BLaER1 treated with 17β-estradiol and CSF1 and Interleukin-3, amounts not matched to agents 10 nM and 100 nM (cell line): ENCODE data around the gene CYFIP2.

Experiments
- H3K27ac ChIP-seq, 11 experiments: shearing (Covaris generic); formaldehyde crosslinking; 2 replicates each; pipeline ENCODE4 v1.8.1; 2022
- H3K27me3 ChIP-seq, 11 experiments: shearing (Covaris generic); formaldehyde crosslinking; 2 replicates each; pipeline ENCODE4 v1.8.1; 2022
- H3K36me3 ChIP-seq, 11 experiments: shearing (Covaris generic); formaldehyde crosslinking; 2 replicates each; pipeline ENCODE4 v1.8.1; 2022
- H3K4me1 ChIP-seq, 10 experiments: shearing (Covaris generic); formaldehyde crosslinking; 2 replicates each; pipeline ENCODE4 v1.8.1; 2022
- H3K4me2 ChIP-seq, 11 experiments: shearing (Covaris generic); formaldehyde crosslinking; 2 replicates each; pipeline ENCODE4 v1.8.1; 2022
- H3K4me3 ChIP-seq, 10 experiments: shearing (Covaris generic); formaldehyde crosslinking; 2 replicates each; pipeline ENCODE4 v1.8.1; 2022
- H3K9ac ChIP-seq, 11 experiments: shearing (Covaris generic); formaldehyde crosslinking; 2 replicates each; pipeline ENCODE4 v1.8.1; 2022
- H3K9me3 ChIP-seq, 11 experiments: shearing (Covaris generic); formaldehyde crosslinking; replicated peaks in 1 of 11; 2 replicates each; pipeline ENCODE4 v1.8.1; 2022
- H4K20me1 ChIP-seq, 11 experiments: shearing (Covaris generic); formaldehyde crosslinking; 2 replicates each; pipeline ENCODE4 v1.8.1; 2022
- Cebpa-rat ChIP-seq, 11 experiments: shearing (Covaris generic); IDR thresholded peaks; 2 replicates each; pipeline ENCODE4 v1.8.1; 2022

The CYFIP2 gene

GRCh38 chr5:157345485-157345884 is 79.6 kb downstream of the CYFIP2 start:
- no peak overlapping the region for H3K4me2 ChIP-seq
- no peaks in the 10 kb centered on the region for H3K27me3 ChIP-seq
- no peaks in the 10 kb centered on the region for H3K9me3 ChIP-seq
- no peak overlapping the region for H3K4me3 ChIP-seq
- peaks cover 17 to 99% (median 74%) of the 10 kb centered on the region in 11 experiments; a peak in 21 of 22 replicates for H3K36me3 ChIP-seq
- H3K9ac ChIP-seq, result no peak overlapping the region
- H3K4me1 ChIP-seq, result peaks cover 11 to 24% (median 16%) of the 10 kb centered on the region in 10 experiments
- TF ChIP-seq Cebpa-rat (IDR thresholded peaks at IDR 0.05), result no peak
- H3K27ac ChIP-seq, result no peak overlapping the region
- no peaks in the 10 kb centered on the region; a peak in 1 of 22 replicates for H4K20me1 ChIP-seq

DNA sequence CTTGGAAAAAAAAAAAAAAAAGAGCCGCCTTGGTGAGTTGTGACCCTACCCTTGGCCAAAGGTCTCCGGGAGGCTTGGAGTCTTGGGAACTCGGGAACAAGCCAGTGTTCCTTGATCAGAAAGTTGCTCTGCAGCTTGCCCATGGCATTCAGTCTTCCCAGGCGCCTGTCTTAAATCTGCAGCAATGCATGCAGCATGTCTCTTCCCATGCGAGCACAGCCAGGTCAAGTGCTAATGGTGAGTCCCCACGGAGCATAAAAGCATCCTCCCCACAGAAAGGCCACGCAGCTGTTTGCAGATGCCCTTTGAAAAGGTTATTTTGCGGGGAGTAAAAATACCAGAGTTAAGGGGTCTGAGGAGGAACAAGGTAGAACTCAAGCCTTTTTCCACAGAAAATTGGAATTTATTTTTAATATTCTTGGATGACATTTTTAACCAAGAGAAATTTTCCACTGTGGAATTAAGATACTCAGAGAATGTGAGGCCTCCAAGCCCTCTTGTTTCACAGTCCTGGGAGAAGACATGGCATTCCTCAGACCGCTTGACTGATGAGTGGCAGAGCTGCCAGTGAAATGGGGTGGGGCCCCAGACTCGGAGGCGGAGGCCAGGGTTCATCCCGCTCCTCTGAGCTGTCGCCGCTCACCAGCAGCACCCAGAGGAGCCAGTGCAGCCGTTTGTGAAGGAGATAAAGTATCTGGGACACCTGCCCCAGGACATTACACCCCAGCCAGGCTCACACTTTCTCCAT is 81.6 kb downstream of the CYFIP2 start:
- Histone ChIP-seq H4K20me1 (no peaks in the 10 kb centered on the region; a peak in 2 of 22 replicates), H3K36me3 (peaks cover 27 to 99% (median 74%) of the 10 kb centered on the region in 11 experiments), H3K9me3 (no peaks in the 10 kb centered on the region), H3K4me3 (no peak overlapping the region), H3K27me3 (no peaks in the 10 kb centered on the region), H3K4me2 (no peak overlapping the region), H3K27ac (no peak overlapping the region), H3K9ac (no peak overlapping the region), H3K4me1 (peaks cover 11 to 20% (median 16%) of the 10 kb centered on the region in 10 experiments)
- TF ChIP-seq Cebpa-rat (IDR thresholded peaks at IDR 0.05), result no peak

DNA sequence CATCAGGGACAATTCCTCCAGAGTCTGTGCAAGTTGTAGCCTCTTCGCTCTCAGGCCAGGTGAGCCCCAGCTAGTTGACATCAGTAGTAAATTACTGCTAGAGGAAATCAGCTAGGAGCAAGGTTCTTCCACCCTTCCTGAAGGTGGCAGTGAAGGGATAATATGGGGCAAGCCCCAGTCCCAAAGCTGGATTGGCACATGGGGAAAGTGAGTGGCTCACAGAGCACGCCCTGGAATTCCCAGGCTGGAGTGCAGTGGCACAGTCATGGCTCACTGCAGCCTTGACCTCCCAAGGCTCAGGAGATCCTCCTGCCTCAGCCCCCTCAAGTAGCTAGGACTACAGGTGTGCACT is 82.1 kb downstream of the CYFIP2 start:
- peaks cover 21 to 99% (median 74%) of the 10 kb centered on the region in 11 experiments for H3K36me3 ChIP-seq
- H3K4me2 ChIP-seq, result no peak overlapping the region

DNA sequence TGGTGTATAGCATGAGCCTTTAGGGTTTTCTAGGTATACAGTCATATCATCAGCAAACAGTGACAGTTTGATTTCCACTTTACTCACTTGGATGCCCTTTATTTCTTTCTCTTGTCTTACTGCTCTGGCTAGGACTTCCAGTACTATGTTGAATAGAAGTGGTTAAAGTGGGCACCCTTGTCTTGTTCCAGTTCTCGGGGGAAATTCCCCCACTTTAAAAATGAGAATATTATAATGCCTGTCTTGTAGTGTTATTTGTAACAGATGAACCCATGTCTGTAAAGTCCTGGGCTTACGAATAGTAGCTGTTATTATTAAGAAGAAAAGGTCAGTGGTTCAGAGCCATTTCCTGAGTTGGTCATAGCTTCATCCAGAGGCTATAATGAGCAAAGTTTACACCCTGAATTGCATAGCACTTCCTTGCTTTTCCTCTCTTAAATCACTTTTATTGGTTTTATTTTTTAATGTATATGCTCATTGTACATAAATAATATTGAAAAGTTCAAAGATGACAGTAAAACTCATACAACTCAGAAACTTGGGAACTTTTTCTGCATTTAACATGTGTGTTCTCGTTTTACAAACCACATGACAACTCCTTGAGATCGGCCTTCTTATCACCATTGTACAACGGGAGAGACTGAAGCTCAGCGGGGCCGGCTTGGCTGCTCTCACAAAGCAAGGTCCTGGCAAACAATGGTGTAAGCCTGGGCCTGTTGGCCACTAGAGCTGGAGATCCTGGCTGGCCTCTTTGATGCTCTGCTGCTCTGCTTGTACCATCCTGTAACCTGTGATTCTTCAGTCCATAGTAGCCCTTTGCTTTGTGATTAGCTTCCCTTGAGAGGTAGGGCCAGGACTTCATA is 85.2 kb downstream of the CYFIP2 start:
- no peak for TF ChIP-seq Cebpa-rat (IDR thresholded peaks at IDR 0.05)
- no peak overlapping the region for H3K27ac ChIP-seq
- peaks cover 10 to 97% (median 72%) of the 10 kb centered on the region in 11 experiments for H3K36me3 ChIP-seq
- H3K9ac ChIP-seq, result no peak overlapping the region
- H3K4me3 ChIP-seq, result no peak overlapping the region
- no peak overlapping the region for H3K4me2 ChIP-seq
- no peaks in the 10 kb centered on the region for H3K27me3 ChIP-seq
- no peaks in the 10 kb centered on the region for H3K9me3 ChIP-seq
- H4K20me1 ChIP-seq, result no peaks in the 10 kb centered on the region; a peak in 1 of 22 replicates
- no peaks in the 10 kb centered on the region for H3K4me1 ChIP-seq

More for the DNA sequence above, 82.1 kb downstream of the CYFIP2 start:
- Histone ChIP-seq H4K20me1 (no peaks in the 10 kb centered on the region; a peak in 2 of 22 replicates), H3K9ac (no peak overlapping the region), H3K4me1 (peaks cover 10 to 17% (median 12%) of the 10 kb centered on the region in 10 experiments), H3K27ac (no peak overlapping the region), H3K9me3 (no peaks in the 10 kb centered on the region), H3K27me3 (no peaks in the 10 kb centered on the region), H3K4me3 (no peak overlapping the region)
- TF ChIP-seq Cebpa-rat (IDR thresholded peaks at IDR 0.05), result no peak

- H3K4me2 ChIP-seq, result no peak overlapping the region
- no peaks in the 10 kb centered on the region for H3K27me3 ChIP-seq
- no peaks in the 10 kb centered on the region; a peak in 1 of 22 replicates for H4K20me1 ChIP-seq
- H3K4me1 ChIP-seq, result no peaks in the 10 kb centered on the region
- H3K9me3 ChIP-seq, result no peaks in the 10 kb centered on the region
- H3K4me3 ChIP-seq, result no peak overlapping the region
- peaks cover 10 to 97% (median 73%) of the 10 kb centered on the region in 11 experiments for H3K36me3 ChIP-seq
- no peak overlapping the region for H3K27ac ChIP-seq
- H3K9ac ChIP-seq, result no peak overlapping the region
- TF ChIP-seq Cebpa-rat (IDR thresholded peaks at IDR 0.05), result no peak
Measured at GRCh38 chr5:157351802-157352092, 85.8 kb downstream of the CYFIP2 start.

DNA sequence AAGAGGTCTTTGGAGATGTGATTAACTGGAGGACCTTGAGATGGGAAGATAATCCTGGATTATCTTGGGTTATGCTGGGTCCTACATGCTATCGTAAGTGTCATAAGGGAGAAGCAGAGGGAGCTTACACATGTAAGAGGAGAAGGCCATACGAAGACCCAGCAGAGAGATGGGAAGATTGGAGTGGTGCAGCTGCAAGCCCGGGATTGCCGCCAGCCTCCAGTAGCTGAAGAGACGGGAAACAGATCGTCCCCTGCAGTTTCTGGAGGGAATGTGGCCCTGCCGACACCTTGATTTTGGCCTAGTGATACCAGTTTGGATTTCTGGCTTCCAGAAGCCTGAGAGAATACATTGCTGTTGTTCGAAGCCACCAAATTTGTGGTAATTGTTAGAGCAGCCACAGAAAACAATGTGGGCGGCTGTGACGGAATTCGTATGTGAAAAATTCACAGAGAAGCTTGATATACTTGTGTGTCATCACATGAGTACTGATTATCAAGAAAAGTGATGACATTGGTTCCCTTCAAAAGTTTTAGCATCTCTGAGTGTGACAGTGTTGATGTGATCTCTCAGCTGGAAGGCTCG is 86.9 kb downstream of the CYFIP2 start:
- Histone ChIP-seq H3K27me3 (no peaks in the 10 kb centered on the region), H3K9ac (no peak overlapping the region), H3K9me3 (no peaks in the 10 kb centered on the region), H3K36me3 (peaks cover 10 to 97% (median 74%) of the 10 kb centered on the region in 11 experiments), H3K27ac (no peak overlapping the region), H3K4me1 (no peaks in the 10 kb centered on the region), H3K4me2 (no peak overlapping the region), H4K20me1 (no peaks in the 10 kb centered on the region; a peak in 1 of 22 replicates), H3K4me3 (no peak overlapping the region)
- no peak for TF ChIP-seq Cebpa-rat (IDR thresholded peaks at IDR 0.05)

GRCh38 chr5:157354800-157355199 is 88.9 kb downstream of the CYFIP2 start:
- no peak overlapping the region for H3K27ac ChIP-seq
- H3K36me3 ChIP-seq, result peaks cover 29 to 98% (median 82%) of the 10 kb centered on the region in 11 experiments
- H3K4me1 ChIP-seq, result no peaks in the 10 kb centered on the region
- no peak overlapping the region for H3K4me3 ChIP-seq
- no peaks in the 10 kb centered on the region; a peak in 1 of 22 replicates for H4K20me1 ChIP-seq
- no peak overlapping the region for H3K4me2 ChIP-seq
- H3K9ac ChIP-seq, result no peak overlapping the region
- H3K27me3 ChIP-seq, result no peaks in the 10 kb centered on the region
- no peaks in the 10 kb centered on the region for H3K9me3 ChIP-seq
- no peak for TF ChIP-seq Cebpa-rat (IDR thresholded peaks at IDR 0.05)

GRCh38 chr5:157356576-157356975 is 90.7 kb downstream of the CYFIP2 start:
- H3K9ac ChIP-seq, result no peak overlapping the region
- no peak for TF ChIP-seq Cebpa-rat (IDR thresholded peaks at IDR 0.05)
- no peaks in the 10 kb centered on the region for H3K27me3 ChIP-seq
- H3K27ac ChIP-seq, result no peak overlapping the region
- no peaks in the 10 kb centered on the region for H3K9me3 ChIP-seq
- peaks cover 0 to 5% (median 0%) of the 10 kb centered on the region in 10 experiments; a peak in 1 of 20 replicates for H3K4me1 ChIP-seq
- no peak overlapping the region for H3K4me2 ChIP-seq
- H3K36me3 ChIP-seq, result peaks cover 41 to 100% (median 90%) of the 10 kb centered on the region in 11 experiments
- H3K4me3 ChIP-seq, result no peak overlapping the region
- no peaks in the 10 kb centered on the region; a peak in 2 of 22 replicates for H4K20me1 ChIP-seq

DNA sequence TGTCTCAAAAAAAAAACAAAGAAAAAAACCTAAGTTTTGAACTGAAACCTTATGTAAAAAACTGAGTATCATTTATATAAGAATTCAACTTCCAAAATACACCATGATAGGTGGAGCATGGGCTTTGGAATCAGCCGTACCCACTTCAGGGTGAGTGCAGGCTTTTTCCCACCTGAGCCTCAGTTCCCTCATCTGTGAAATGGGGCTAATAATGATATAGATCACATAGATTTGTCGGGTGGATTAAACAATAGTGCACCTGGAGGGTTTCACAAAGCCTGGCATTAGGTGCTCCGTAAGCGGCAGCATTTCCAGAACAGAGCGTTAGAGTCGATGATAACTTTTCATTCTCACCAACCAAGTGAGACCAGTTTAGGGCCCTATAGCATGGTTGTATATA is 91.9 kb downstream of the CYFIP2 start:
- H3K9me3 ChIP-seq, result no peaks in the 10 kb centered on the region
- no peak overlapping the region for H3K4me3 ChIP-seq
- H3K4me1 ChIP-seq, result peaks cover 0 to 6% (median 0%) of the 10 kb centered on the region in 10 experiments; a peak in 2 of 20 replicates
- no peak for TF ChIP-seq Cebpa-rat (IDR thresholded peaks at IDR 0.05)
- H3K4me2 ChIP-seq, result no peak overlapping the region
- H3K27me3 ChIP-seq, result no peaks in the 10 kb centered on the region
- no peaks in the 10 kb centered on the region; a peak in 2 of 22 replicates for H4K20me1 ChIP-seq
- H3K36me3 ChIP-seq, result peaks cover 42 to 100% (median 90%) of the 10 kb centered on the region in 11 experiments
- H3K9ac ChIP-seq, result no peak overlapping the region
- no peak overlapping the region for H3K27ac ChIP-seq
